Endothelial cell of coronary artery (primary cell): ENCODE measurements around the gene CNTNAP4. TPM values are rescaled to one million over a fixed set of nuclear protein-coding genes. Genes with fewer than 3 reads are reported as not detected.

Experiments used
- total RNA-seq: library from RNA; depleted of rRNA; stranded (reverse); fragments of >200 nt; gene quantifications from 2 replicates; pipeline ENCODE4 v1.2.3, GENCODE V29; 2014

Gene CNTNAP4
- not detected in 2 replicates for total RNA-seq

GRCh38 chr16:76276745-76277438, at the start of gene CNTNAP4:
TSS of gene CNTNAP4 (plus strand) at chr16:76277401. CDS start at chr16:76277663, 262 bp downstream.

